OCI-LY1 (cell line): ENCODE data around the gene SH3PXD2A.

Experiments
- H2AFZ ChIP-seq: fragments of 200-600 bp; sonication (generic), shearing (Covaris generic); 2 replicates; pipeline ENCODE4 v1.6.0; 2014; ENCODE audit warnings: antibody characterized with exemption, mild to moderate bottlenecking, low read length
- H3F3A ChIP-seq: fragments of 200-600 bp; sonication (generic), shearing (Covaris generic); 2 replicates; pipeline ENCODE4 v1.6.0; 2014; ENCODE audit warnings: mild to moderate bottlenecking, antibody characterized with exemption, low read length, moderate library complexity; ENCODE audit not compliant: insufficient read depth
- H3K27ac ChIP-seq: fragments of 200-600 bp; sonication (generic); 2 replicates; pipeline ENCODE4 v1.5.1; 2014; ENCODE audit warnings: low read length, mixed run types, mild to moderate bottlenecking, low read depth; ENCODE audit not compliant: poor library complexity, severe bottlenecking
- H3K27me3 ChIP-seq: fragments of 200-600 bp; sonication (generic); 2 replicates; pipeline ENCODE4 v1.6.0; 2014; ENCODE audit warnings: antibody characterized with exemption, mild to moderate bottlenecking, low read length, moderate library complexity; ENCODE audit not compliant: insufficient read depth
- H3K36me3 ChIP-seq: fragments of 200-600 bp; sonication (generic); 2 replicates; pipeline ENCODE4 v1.6.1; 2014; ENCODE audit warnings: mild to moderate bottlenecking, antibody characterized with exemption, low read length, moderate library complexity, mixed read lengths; ENCODE audit not compliant: insufficient read depth
- H3K4me1 ChIP-seq: fragments of 200-600 bp; sonication (generic); 2 replicates; pipeline ENCODE4 v1.5.1; 2014; ENCODE audit warnings: mild to moderate bottlenecking, low read length, moderate library complexity; ENCODE audit not compliant: insufficient read depth, severe bottlenecking
- H3K4me2 ChIP-seq: fragments of 200-600 bp; sonication (generic), shearing (Covaris generic); 2 replicates; pipeline ENCODE4 v1.6.1; 2014; ENCODE audit warnings: low read length
- H3K4me3 ChIP-seq: fragments of 200-600 bp; sonication (generic); 2 replicates; pipeline ENCODE4 v1.5.1; 2014; ENCODE audit warnings: low read length, low read depth, mild to moderate bottlenecking, mixed read lengths; ENCODE audit not compliant: poor library complexity, severe bottlenecking
- H3K79me2 ChIP-seq: fragments of 200-600 bp; shearing (Covaris generic); 2 replicates; pipeline ENCODE4 v1.6.1; 2016; ENCODE audit warnings: mixed run types, low read length, mixed read lengths; ENCODE audit not compliant: insufficient read depth
- H3K9ac ChIP-seq: fragments of 200-600 bp; sonication (generic), shearing (Covaris generic); 2 replicates; pipeline ENCODE4 v1.6.1; 2014; ENCODE audit warnings: mild to moderate bottlenecking, low read length, mixed read lengths
- H3K9me2 ChIP-seq: fragments of 200-600 bp; sonication (generic), shearing (Covaris generic); 2 replicates; pipeline ENCODE4 v1.6.1; 2014; ENCODE audit warnings: low read depth, mild to moderate bottlenecking, low read length, mixed read lengths
- H3K9me3 ChIP-seq: fragments of 200-600 bp; shearing (Covaris generic); 2 replicates; pipeline ENCODE4 v1.6.1; 2014; ENCODE audit warnings: low read length, mixed read lengths
- H4K20me1 ChIP-seq: fragments of 200-600 bp; sonication (generic), shearing (Covaris generic); 2 replicates; pipeline ENCODE4 v1.6.0; 2016; ENCODE audit warnings: mild to moderate bottlenecking, low read length; ENCODE audit not compliant: insufficient read depth
- EZH2 ChIP-seq: fragments of 200-600 bp; sonication (generic), shearing (Covaris generic); IDR thresholded peaks from 2 replicates; pipeline ENCODE4 v1.8.0; 2017; ENCODE audit warnings: borderline replicate concordance, mixed run types, mild to moderate bottlenecking, antibody characterized with exemption, low read length, moderate library complexity, mixed read lengths
- TF ChIP-seq, protein P1 (sequence below): fragments of 200-600 bp; sonication (generic), shearing (Covaris generic); IDR thresholded peaks from 2 replicates; pipeline ENCODE4 v1.5.1; 2017; ENCODE audit warnings: mild to moderate bottlenecking, antibody characterized with exemption, low read length, moderate library complexity, mixed read lengths

SH3PXD2A gene

GRCh38 chr10:103562383-103562782, 293.0 kb downstream of the SH3PXD2A start:
- Histone ChIP-seq H3K9ac (no peak overlapping the region), H3K9me2 (no peaks in the 10 kb centered on the region), H3K27ac (no peak overlapping the region), H2AFZ (no peak overlapping the region), H4K20me1 (no peaks in the 10 kb centered on the region), H3K79me2 (no peaks in the 10 kb centered on the region), H3K27me3 (no peaks in the 10 kb centered on the region), H3K9me3 (no peaks in the 10 kb centered on the region), H3F3A (no peaks in the 10 kb centered on the region), H3K4me3 (no peak overlapping the region), H3K36me3 (no peaks in the 10 kb centered on the region), H3K4me2 (no peak overlapping the region), H3K4me1 (no peaks in the 10 kb centered on the region)
- no peak for TF ChIP-seq EZH2
- TF ChIP-seq, protein P1, sequence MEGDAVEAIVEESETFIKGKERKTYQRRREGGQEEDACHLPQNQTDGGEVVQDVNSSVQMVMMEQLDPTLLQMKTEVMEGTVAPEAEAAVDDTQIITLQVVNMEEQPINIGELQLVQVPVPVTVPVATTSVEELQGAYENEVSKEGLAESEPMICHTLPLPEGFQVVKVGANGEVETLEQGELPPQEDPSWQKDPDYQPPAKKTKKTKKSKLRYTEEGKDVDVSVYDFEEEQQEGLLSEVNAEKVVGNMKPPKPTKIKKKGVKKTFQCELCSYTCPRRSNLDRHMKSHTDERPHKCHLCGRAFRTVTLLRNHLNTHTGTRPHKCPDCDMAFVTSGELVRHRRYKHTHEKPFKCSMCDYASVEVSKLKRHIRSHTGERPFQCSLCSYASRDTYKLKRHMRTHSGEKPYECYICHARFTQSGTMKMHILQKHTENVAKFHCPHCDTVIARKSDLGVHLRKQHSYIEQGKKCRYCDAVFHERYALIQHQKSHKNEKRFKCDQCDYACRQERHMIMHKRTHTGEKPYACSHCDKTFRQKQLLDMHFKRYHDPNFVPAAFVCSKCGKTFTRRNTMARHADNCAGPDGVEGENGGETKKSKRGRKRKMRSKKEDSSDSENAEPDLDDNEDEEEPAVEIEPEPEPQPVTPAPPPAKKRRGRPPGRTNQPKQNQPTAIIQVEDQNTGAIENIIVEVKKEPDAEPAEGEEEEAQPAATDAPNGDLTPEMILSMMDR = no peak

GRCh38 chr10:103560886-103561285, 294.5 kb downstream of the SH3PXD2A start:
- no peaks in the 10 kb centered on the region for H3F3A ChIP-seq
- H2AFZ ChIP-seq = no peak overlapping the region
- H3K79me2 ChIP-seq = no peaks in the 10 kb centered on the region
- no peaks in the 10 kb centered on the region for H3K9me3 ChIP-seq
- H3K36me3 ChIP-seq = no peaks in the 10 kb centered on the region
- no peak overlapping the region for H3K9ac ChIP-seq
- H3K27ac ChIP-seq = no peak overlapping the region
- H4K20me1 ChIP-seq = no peaks in the 10 kb centered on the region
- no peaks in the 10 kb centered on the region for H3K9me2 ChIP-seq
- no peaks in the 10 kb centered on the region for H3K27me3 ChIP-seq
- no peak overlapping the region for H3K4me3 ChIP-seq
- H3K4me2 ChIP-seq = no peak overlapping the region
- no peaks in the 10 kb centered on the region for H3K4me1 ChIP-seq
- TF ChIP-seq, protein P1 = no peak
- no peak for TF ChIP-seq EZH2

- TF ChIP-seq, protein P1 = no peak
- TF ChIP-seq EZH2 = no peak
- no peaks in the 10 kb centered on the region for H3K79me2 ChIP-seq
- no peaks in the 10 kb centered on the region for H3K36me3 ChIP-seq
- no peaks in the 10 kb centered on the region for H3K27me3 ChIP-seq
- H2AFZ ChIP-seq = no peak overlapping the region
- no peak overlapping the region for H3K27ac ChIP-seq
- no peak overlapping the region for H3K4me3 ChIP-seq
- no peaks in the 10 kb centered on the region for H4K20me1 ChIP-seq
- no peaks in the 10 kb centered on the region for H3K9me3 ChIP-seq
- H3K4me2 ChIP-seq = no peak overlapping the region
- H3K9ac ChIP-seq = no peak overlapping the region
- H3F3A ChIP-seq = no peaks in the 10 kb centered on the region
- H3K4me1 ChIP-seq = no peaks in the 10 kb centered on the region
- no peaks in the 10 kb centered on the region for H3K9me2 ChIP-seq
These were observed 295.6 kb downstream of the SH3PXD2A start for GRCh38 chr10:103559776-103560175.
